Stimulated activated CD8-positive, alpha-beta memory T cell treated with anti-CD3 and anti-CD28 coated beads, Interleukin-4, amount 100 ng/mL, for 24 hours (primary cell): Measurements from ENCODE around the gene CEMP1.
A peak's percentile ranks its signal among the peaks of the same experiment; 100 is the strongest.

Source experiments
- DNase-seq: peaks from one replicate; pipeline ENCODE4 v3.0.0-alpha.2; 2020; ENCODE audit warnings: low read depth

CEMP1 gene

DNA sequence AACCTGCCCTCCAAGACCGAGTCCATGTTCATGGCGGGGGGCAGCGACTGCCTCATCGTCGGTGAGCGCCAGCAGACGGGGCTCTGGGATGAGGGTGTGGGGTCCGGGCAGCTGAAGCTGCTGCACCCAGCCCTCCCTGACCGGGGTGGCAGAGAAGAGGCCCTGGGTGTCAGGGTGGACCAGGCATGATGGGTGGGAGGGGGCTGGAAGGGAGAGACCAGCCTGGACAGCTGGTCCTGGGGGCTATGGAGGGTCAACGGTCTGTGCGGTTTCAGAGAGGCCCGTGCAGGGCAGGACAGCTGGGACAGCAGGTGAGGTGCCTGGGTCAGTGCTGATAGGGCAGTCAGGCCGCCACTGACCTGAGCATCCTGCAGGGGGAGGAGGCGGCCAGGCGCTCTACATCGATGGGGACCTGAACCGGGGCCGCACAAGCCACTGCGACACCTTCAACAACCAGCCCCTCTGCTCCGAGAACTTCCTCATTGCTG is 30.7 kb downstream of the CEMP1 start:
- no peak for DNase-seq

DNA sequence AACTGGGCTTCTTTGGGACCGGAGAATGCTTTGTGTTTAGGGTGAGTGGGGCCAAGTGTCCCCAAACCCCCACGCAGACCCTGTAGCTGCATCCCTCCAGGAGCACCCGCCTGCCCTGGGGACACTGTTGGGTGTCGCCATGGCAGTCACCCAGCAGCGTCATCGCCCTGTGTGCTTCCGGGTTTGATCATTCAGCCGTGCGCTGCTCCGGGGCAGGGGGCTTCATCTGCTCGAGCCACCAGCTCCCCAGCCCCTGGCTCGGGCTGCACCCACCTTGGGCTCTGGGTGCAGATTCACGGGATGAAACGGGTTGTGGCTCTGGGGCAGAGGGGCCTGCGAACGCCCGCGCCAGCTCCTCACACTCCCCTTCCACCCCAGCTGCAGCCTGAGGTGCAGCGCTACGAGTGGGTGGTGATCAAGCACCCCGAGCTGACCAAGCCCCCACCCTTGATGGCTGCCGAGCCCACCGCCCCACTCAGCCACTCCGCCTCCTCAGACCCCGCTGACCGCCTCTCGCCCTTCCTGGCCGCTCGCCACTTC is 31.2 kb downstream of the CEMP1 start:
- no peak for DNase-seq

DNA sequence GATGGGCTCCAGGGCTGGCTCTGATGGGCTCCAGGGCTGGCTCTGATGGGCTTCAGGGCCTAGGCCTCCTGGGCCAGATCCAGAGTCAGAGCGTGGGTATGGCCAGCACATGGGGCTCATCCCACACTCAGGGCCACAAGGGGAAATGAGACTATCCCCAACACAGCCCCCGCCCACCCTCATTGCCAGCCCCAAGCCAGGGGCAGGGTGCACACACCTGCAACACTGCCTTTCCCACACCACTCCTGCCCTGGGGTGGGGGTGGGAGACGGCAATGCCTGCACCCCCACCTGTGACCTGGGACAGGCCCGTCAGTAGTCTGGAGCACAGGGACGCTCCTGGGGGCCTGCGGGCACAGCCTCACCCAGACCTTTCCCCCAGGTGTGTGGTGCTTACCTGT is 31.8 kb downstream of the CEMP1 start:
- no peak for DNase-seq

GRCh38 chr16:2498531-2499253 is 32.5 kb downstream of the CEMP1 start:
- no peak for DNase-seq

DNA sequence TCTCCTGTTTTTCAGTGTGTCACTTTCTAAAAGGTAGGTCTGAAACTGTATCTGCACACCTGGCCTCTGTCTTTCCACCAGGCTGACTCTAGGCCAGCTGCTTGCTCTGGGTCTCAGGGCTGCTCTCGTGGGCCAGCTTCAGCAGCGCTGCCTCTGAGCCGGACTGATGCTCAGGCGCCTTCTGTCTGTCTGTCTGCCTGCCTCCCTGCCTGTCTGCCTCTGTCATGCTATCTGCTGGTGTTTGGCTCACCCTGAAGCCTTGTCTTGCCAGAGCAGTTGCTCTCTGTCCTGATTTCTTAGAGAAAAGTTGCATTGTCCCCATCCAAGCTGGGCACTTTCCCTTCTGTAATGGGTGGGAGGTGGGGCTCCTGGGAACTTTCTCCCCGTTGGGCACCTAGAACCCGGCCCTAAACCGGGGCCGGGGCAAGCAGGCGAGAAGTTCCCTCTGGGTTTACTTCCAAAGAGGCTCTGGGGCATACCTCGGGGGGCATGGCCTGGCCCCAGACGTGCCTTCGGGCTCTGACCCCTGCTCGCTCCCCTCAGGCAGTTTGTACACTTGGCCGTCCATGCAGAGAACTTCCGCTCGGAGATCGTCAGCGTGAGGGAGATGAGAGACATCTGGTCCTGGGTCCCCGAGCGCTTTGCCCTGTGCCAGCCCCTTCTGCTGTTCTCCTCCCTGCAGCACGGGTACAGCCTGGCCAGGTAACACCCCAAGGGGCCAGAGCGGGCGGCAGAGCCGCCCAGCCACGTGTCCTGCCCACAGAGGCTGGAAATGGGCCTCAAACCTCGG is 33.3 kb downstream of the CEMP1 start:
- DNase-seq, result no peak

- no peak for DNase-seq
These were observed 34.0 kb downstream of the CEMP1 start for GRCh38 chr16:2497116-2497630.

DNA sequence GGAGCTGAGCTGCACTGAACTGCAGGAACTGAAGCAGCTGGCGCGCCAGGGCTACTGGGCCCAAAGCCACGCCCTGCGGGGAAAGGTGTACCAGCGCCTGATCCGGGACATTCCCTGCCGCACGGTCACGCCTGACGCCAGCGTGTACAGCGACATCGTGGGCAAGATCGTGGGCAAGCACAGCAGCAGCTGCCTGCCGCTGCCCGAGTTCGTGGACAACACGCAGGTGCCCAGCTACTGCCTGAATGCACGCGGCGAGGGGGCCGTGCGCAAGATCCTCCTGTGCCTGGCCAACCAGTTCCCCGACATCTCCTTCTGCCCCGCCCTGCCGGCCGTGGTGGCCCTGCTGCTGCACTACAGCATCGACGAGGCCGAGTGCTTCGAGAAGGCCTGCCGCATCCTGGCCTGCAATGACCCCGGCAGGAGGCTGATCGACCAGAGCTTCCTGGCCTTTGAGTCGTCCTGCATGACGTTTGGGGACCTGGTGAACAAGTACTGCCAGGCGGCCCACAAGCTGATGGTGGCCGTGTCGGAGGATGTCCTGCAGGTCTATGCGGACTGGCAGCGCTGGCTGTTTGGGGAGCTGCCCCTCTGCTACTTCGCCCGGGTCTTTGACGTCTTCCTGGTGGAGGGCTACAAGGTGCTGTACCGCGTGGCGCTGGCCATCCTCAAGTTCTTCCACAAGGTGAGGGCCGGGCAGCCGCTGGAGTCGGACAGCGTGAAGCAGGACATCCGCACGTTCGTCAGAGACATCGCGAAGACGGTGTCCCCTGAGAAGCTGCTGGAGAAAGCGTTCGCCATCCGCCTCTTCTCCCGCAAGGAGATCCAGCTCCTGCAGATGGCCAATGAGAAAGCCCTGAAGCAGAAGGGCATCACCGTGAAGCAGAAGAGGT is 34.7 kb downstream of the CEMP1 start:
- no peak for DNase-seq

- no peak for DNase-seq
These were observed 36.2 kb downstream of the CEMP1 start for GRCh38 chr16:2495041-2495440.

DNA sequence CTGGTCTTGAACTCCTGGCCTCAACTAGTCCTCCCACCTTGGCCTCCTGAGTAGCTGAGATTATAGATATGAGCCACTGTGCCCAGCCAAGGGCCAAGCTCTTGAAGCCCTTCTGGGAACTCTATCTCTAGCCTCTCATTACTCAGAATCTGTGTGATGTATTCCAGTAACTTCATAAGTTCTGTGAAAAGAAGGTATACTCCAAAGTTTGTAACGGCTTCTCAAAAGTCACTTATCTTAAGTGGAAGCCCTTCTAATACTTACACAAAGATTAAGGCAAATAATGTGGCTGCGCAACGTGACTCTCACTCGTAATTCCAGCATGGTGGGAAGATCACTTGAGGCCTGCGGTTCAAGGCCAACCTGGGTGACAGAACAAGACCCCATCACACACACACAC is 36.6 kb downstream of the CEMP1 start:
- DNase-seq, result no peak

GRCh38 chr16:2493605-2494004 is 37.6 kb downstream of the CEMP1 start:
- DNase-seq, result no peak

DNA sequence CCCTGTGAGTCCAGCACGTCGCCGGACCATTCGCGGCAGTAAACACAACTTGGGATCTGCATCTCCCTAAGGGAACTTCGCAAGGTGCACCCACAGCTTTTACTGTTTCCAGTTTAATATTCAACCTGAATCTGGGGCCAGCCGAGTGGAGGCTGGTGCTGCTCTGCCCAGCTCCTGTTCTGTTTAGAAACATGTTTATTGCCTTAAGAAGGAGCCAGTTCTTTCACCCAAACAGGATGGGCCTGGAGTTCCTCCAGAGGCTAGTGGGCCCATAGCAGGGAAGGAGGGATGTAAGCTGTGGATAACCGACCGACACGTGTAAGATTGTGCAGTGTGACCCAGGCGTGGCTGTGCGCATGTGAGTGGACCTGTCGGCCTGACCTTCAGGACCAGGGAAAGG is 38.9 kb downstream of the CEMP1 start:
- DNase-seq, result no peak

DNA sequence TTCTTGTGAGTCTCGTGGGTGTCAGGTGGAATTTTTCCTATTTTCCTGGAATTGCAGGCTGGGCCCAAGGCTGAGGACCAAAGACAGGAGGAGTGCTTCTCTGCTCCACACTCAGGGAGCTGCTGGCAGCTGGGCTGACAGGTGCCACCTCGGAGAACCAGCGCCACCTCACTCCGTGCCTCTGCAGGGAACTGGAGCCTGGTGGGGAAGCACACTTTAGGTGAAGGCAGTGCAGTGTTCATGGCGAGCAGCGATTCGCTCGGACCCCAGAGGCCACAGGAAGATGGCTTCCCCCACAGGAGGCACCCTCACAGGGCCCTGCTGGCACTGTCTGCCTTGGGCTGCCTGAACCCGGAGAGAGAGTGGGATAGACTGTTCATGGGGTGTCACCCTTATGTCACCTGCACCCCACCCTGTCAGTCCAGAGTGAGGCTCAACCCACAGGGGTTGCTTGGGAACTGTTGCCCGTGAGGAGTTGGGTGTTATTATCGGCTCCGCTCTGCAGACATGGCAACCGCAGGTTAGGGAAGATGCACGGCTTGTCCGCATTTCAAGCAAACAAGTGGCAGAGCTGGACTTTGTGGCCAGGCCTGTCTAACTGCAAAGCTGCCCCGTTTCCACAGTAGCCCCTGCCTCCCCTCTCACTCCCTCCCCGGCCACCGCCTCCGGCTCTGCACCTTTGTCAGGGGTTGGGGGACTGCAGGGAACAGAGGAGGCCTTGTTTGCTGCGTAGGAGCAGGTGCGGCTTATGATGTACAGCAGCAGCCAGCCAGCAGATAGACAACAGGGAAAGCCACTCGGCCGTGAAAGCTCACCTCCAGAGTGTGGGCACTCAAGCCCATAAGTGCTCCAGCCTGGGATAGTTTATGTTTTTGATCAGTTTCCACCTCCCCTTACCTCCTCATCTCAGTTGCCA is 40.8 kb downstream of the CEMP1 start:
- no peak for DNase-seq

DNA sequence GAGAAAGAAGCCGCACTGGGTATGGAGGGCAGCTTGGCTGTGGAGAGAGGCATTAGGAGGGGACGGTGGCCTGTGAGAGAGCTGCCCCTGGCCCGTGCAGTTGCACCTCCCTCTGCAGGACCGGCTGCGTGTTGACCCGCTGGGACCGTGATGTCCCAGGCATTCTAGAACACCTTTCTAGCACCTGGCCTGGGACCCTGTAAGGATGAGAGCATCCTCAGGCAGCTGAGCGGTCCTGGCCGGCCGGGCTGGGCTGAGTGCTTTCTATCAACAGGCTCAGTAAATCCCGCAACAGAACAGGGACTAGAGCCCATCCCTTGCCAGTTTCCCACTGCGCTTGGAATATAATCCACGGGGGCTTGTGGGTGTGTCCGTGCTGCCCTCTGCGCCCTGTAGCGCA is 41.6 kb downstream of the CEMP1 start:
- no peak for DNase-seq

DNA sequence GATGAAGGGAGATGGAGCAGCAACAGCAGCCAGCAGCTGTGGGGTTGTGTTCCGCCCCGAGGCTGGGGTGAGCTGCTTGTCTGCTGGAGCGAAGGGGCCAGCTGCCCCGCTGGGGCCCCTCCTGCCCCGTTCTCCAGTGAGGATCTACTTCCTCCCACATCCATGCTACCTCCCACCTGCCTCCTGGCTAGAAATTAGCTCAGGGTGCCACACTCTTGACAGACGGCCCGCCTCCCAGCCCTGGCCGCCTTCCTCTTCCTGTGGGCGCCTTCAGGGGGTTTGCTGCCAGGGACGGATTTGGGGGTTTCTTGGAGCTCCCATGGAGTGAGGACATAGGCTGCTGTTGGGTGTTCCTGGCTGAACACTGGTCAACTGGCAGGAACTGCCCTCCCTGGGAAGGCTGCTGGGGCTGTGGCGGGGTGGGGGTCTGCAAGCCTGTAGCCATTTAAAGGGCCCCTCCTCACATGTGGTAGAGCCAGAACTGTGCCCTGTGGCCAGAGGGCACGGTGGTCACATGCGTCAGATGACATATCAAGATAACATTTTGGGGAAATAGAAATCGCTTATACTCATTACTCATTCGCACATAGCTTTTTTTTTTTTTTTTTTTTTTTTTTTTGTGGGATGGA is 43.2 kb downstream of the CEMP1 start:
- DNase-seq, result no peak

DNA sequence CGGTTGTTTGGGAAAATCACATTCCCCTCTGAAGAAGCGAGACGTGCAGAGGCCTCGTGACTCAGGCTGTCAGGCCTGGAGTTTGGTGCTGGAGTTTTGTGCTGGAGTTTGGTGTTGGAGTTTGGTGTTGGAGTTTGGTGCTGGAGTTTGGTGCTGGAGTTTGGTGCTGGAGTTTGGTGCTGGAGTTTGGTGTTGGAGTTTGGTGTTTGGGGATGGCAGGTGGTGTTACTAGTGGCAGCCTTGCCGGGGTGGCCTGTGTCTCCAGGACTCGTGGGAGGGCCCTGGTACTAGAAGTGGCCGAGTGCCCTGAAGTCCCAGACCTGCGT is 43.7 kb downstream of the CEMP1 start:
- no peak for DNase-seq

DNA sequence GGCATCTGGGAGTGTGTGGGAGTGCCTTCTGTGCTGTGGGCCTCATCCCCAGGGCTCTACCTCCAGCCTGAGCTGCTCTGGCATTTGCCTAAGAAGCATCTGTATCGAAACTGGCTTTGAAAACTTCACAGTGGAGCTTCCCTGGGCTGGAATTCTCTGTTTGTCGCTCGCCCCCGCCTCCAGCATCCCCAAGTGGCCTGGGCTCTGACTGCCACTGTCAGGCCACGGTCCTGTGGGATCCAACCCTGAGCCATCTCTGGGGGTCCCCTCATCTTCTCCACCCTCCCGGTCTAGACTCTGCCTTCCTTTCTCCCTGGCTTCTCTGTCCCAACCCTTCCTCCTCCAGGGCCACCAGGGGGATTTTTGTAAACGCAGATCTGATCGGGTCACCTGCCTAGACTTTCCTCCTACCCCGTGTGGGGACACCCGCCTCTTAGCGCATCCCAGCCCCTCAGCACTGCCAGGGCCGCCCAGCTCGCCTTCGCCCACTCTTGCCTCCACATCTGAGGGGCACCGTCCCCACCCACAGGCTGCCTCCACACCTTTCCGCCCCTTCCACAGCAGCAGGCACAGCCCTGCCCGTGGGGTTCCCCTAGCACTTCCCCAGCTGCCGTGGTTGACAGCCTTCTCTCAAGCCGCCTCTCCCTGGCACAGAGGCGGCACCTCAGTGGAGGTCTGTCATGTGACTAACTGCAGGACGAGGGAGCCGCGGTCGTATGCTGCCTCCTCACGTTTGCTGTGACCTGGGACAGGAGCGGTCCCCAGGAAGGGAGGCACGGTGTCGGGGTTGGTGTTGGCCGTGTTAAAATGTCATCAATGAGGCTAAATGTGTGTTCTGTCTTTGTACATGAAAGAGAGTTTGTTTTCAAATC is 44.3 kb downstream of the CEMP1 start:
- DNase-seq, result peak; percentile 59

DNA sequence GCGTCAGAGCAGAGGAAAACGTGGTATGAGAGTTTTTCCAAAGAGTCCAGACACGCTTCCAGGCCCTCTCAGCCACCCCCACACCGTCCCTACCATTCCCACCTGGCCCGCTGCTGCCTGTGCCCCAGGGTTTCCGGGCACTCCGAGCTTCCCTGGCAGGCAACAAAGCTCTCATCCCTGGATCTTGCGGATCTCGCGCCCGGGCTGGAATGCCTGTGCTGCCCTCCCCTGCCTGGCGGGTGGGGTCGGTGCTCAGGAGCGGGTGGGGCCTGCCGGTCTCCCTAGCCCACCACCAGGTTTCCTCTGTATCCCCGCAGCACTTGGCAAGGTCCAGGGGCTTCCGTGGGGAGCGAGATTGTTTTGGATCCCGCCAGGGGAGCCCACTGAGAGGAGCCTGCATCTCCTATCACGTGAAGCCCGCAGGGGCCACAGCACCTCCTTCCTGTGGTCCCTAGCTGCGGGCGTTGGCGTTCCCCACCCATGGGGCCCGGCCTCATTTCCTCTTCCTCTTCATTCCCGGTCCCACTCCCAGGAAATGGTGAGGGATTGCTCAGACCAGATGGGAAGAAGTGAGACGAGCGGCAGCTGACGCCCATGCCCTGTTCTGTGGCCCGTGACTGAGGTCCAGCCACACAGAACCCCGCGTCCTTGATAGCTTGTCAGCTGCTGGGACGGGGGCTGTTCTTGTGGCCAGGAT is 45.2 kb downstream of the CEMP1 start:
- no peak for DNase-seq

GRCh38 chr16:2484898-2485508 is 46.2 kb downstream of the CEMP1 start:
- DNase-seq, result no peak
